GM12872 (cell line): ENCODE results near the gene EP400.

Experiments
- TF ChIP-seq, protein P1 (sequence below): IDR thresholded peaks from 3 replicates; pipeline ENCODE4 v1.5.1; 2011; ENCODE audit warnings: low read depth, mild to moderate bottlenecking, low read length, moderate library complexity; ENCODE audit not compliant: insufficient read depth

Gene EP400

DNA sequence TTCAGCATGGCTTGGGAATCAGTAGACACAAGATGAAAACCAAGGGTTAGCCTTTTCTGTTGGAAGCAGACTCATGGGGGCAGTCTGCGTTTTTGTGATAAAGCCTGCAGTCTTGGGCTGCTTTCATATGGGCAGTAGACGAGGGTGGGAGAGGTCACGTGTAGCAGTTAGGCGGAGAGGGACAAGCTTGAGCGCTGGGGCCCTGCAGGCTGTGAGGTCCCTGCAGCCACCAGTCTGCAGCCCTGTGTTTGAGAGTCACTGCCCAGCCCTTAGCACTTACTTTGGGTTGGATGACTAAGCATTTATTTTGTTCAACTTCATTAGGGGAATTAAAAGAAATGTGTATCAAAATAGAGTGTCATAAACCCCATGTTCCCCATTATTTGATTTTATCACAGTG lies 37.2 kb downstream of the EP400 start:
- TF ChIP-seq, protein P1, sequence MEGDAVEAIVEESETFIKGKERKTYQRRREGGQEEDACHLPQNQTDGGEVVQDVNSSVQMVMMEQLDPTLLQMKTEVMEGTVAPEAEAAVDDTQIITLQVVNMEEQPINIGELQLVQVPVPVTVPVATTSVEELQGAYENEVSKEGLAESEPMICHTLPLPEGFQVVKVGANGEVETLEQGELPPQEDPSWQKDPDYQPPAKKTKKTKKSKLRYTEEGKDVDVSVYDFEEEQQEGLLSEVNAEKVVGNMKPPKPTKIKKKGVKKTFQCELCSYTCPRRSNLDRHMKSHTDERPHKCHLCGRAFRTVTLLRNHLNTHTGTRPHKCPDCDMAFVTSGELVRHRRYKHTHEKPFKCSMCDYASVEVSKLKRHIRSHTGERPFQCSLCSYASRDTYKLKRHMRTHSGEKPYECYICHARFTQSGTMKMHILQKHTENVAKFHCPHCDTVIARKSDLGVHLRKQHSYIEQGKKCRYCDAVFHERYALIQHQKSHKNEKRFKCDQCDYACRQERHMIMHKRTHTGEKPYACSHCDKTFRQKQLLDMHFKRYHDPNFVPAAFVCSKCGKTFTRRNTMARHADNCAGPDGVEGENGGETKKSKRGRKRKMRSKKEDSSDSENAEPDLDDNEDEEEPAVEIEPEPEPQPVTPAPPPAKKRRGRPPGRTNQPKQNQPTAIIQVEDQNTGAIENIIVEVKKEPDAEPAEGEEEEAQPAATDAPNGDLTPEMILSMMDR = no peak

DNA sequence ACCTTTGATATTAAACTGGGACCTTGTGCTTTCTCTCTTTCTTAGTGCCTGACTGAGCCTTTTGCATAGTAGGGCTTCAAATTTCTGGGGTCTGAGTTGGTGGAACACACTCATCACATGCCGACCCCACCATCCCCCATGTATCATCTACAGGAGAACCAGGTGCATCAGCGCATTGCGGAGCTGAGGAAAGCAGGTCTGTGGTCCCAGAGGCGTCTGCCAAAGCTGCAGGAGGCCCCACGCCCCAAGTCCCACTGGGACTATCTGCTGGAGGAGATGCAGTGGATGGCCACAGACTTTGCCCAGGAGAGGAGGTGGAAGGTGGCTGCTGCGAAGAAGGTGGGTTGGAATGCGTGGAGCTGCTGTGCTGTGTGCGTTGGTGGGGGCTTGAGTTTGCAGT lies 37.8 kb downstream of the EP400 start:
- TF ChIP-seq, protein P1 = no peak

DNA sequence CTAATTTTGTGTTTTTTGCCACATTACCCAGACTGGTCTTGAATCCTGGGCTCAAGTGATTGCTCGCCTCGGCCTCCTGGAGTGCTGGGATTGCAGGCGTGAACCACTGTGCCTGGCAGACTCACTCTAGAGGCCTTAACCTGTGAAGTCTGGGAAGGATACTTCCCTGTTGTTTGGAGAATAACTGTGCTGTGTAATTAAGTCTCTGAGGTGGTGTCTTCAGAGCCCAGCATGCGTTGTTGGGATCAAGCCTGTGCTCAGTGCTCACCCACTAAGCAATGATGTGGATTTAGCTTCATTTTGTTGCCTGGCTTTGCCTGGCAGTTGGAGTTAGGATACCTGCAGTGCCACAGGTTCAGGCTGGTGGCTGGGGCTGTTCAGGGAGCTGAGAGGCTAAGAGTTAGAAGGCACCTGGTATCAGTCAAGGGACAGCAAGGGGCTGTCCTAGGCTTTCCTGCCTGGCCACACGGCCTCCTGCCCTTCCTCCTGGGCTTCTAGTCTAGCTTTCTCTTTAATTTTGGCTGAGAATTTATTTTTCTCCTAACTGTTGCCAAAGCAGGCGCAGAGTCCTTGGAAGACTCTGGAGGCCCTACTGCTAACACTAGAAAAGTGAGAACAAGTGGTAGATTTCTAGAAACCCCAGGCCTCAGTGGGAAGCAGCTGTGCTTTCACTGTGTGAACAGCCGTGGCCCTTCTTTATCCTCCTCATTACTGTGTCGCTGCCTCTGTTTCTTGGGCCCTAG lies 38.5 kb downstream of the EP400 start:
- TF ChIP-seq, protein P1 = no peak

DNA sequence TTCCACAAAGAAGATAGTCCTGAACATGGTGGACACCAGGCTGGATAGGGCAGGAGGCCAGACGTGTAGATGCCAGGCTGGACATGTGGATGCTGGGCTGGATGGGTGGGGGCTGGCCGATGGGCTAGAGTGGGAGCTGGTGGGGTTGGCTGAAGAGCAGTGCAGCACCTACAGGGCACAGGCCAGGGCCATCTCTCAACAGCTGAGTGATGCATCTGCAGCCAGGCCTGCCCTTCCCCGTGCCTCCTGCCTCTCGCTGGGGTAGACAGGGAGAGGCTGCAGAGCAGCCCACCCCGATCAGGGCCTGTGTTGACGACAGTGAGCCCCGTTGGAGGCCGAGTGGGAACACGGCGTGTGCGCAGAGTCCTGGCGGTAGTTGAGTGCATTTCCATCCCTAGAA lies 39.3 kb downstream of the EP400 start:
- TF ChIP-seq, protein P1 = no peak

DNA sequence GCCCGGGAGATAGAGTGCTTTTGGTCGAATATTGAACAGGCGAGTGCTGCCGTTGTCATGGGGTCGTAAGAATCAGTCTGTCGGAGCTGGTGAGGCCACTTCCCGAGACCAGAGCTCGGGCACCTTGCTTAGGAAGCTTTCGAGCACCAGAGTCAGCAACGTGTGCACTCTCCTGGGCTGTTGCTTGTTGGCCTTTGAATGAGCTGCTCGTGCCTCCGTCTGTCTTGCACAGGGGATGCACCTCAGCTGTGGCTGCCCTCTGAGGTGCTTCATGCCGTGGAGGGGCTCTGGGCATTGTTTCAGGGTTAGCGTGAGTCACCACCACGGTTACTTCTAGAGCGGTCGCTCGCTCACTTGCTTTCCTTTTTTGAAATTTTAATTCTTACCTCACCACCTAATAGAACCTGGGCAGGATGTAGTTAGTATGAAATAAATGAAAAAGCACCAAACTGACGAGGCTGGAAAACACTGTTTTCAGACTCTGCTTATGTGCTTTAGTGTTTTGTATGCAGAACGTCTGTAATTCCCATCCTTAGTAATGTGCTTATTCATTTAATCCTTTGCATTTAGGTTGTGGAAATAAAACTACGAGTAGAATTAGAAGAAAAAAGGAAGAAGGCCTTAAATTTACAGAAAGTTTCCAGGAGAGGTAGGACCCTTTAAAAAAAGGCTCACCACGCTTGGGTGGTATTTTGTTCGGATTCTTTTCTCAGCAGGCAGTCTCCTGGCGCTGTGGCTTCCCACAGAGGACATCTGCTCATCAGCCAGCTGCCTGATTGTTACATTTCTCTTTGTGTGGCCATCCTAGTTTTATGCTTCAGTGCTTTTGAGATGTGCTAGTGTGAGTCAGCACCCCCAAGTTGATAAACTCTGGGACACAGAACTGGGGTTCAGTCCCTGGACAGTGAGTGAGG lies 40.6 kb downstream of the EP400 start:
- TF ChIP-seq, protein P1 = no peak

DNA sequence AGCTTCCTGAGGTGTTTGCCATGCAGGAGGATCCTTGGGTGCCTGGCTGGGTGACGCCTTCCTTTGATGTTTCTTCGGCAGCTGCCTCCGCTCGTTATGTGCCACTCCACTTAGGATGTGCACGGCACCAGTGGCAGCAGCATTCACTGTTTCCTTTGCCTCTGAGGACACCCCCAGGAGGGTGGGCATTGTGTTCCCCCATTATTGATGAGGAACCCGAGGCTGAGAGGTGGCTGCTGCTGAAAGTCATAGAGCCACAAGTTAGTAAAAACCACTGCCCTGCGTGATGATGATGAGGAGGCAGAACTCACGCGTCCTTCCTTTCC lies 41.2 kb downstream of the EP400 start:
- TF ChIP-seq, protein P1 = no peak

DNA sequence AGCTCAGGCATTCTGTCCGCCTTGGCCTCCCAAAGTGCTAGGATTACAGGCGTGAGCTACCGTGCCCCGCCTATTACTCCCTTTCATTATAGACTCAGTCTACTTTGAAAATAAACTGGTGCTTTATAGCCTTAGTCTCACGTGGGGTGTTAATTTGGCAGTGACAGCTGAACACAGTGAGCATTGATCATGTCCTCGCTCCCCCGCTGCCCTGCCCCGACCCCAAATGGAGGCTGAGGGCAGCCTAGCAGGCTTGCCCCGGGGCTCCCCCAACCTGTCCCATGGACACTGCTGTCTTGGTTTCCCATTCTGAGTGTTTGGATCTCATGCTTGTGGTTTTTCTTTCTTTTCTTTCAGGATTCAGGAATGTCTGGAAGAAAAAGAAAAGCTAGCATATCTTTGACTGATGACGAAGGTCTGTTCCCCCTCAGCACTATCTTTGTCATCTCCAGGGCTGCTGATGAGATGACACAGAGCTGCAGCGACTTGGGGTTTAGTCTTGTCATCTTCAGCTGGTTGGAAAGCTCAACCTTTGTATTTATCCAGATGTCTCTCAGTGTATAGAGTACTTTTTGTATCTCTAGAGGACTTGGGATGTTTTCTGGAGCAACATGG lies 42.2 kb downstream of the EP400 start:
- TF ChIP-seq, protein P1 = no peak
